GM18861 (cell line): Measurements from ENCODE around the gene TMOD1.
"Not testable (repeated sequence)": the region's sequence is repeated elsewhere in the genome, so short reads cannot be mapped to it uniquely, and the experiment has no call there.

Source experiments
- ATAC-seq: cut with Tn5 transposase; IDR thresholded peaks from one replicate; pipeline ENCODE4 v1.9.1; 2021; ENCODE audit not compliant: unreplicated experiment

TMOD1 gene

GRCh38 chr9:97564291-97565175, 63.1 kb downstream of the TMOD1 start:
- no peak for ATAC-seq

DNA sequence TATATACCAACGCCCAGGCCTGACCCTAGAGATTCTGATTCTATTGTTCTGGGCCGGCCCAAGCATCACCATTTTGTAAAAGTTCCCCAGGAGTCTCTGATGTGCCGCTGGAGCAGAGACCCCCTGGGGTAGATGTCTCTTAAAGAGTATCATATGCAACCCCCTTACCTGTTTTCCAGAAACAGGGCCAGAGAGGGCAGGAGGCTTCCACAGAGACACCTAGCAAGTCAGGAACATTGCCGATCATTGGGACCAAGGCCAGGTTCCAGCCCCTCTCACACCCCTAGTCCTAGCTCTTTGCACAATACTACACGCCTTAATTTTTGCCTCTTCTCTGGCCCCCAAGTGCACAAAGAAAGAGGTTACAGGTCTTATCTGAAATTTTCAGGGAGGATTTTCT, 63.8 kb downstream of the TMOD1 start:
- no peak for ATAC-seq

DNA sequence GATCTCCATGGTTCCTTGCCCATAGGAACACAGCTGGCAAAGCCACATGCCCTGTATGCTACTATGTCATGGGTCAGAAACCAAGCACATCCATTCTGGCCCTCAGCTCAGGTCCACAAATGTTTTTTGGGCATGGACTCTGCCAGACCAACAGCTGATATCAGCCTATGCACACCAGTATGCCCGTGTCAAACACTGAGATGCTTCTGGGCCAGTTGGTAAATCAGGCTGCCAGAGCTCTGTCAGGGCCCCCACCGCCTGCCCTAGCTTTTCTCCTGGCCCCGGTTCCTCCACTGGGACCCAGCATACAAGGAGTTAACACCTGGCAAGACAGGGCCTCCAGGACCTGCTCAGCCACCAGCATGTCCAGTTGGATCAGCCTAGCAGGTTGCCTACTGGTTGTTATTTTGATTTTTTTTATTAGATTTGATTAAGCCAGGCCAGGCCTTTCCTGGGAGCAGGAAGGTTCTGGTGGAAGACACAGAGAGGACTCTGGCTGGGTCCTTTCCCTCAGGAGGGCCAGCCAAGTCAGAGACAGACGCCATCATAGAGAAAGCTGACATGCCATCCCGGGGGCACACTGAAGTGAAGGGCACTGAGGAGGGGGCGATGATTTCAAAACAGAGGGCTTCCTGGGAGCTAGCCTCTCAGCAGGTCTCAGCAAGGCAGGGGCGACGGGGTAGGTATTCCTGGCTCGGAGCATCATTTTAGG, 65.9 kb downstream of the TMOD1 start:
- no peak for ATAC-seq

DNA sequence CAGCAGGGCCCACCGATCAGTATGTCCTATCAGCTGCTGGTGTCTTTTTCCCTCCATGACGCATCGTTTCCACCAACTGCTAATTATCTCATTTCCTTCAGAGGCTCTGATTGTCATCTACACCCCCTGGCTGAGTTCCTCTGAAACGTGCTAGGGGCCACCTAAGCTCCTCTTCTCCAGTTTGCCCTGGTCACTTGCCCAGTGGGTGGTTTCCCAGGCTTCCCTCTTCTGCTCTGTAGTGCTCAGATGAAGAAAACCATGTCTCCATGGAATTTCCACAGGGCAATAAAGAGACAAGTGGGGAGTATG, 66.4 kb downstream of the TMOD1 start:
- no peak for ATAC-seq

- no peak for ATAC-seq
Observed at GRCh38 chr9:97568461-97569275, 67.2 kb downstream of the TMOD1 start.

- ATAC-seq: no peak
Observed at GRCh38 chr9:97570899-97571298, 69.4 kb downstream of the TMOD1 start.

DNA sequence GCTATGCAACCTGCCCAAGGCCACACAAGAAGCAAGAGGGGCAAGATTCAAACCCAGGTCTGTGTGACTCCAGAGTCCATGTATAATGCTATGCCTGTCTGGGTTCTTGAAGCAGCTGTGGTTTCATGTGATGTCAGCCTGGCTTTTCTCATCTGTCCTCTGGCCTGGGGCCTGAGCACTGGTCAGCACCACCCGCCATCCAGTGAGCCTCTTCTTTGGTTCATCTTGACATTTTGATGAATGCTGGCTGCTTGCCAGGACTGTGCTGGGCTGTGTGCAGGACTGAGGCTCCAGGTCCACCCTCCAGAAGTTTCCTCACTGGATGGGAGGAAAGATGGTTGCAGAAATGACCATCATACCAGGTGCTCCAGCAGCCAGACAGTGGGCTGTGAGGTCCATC, 70.2 kb downstream of the TMOD1 start:
- ATAC-seq: no peak

DNA sequence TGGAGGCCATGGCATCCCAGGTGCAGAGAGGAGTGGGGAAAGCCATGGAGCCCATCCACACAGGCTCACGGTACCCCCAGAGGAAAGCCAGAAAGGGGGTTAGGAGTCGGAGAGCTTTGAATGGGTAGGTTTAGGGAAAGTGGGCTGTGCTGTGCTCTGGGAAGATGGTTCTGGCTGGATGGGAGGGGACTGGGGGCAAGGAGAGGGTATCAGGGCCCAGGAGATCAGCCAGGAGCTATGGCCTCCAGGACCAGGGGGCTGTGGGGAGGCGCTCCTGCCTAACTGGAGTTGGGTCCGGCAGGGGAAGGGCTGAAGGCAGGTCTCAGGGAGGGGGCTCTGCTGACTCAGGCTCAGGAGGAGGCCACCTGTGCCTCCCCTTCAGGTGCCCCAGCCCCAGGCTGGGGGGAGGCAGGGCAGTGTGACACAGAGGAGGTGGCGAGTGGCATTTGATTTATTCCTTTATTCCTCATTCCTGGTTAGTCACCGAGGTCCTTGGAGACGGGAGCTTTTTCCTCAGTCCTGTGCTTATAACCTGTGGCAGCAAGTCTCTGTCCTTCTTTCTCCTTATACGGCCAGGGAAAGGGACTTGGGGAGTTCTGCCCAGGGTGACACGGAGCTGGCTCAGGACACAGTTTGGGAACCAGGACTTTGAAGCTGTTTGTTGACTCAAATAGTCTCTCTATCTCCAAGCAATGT, 70.9 kb downstream of the TMOD1 start:
- ATAC-seq: no peak

GRCh38 chr9:97572892-97573365, 71.5 kb downstream of the TMOD1 start:
- no peak for ATAC-seq

DNA sequence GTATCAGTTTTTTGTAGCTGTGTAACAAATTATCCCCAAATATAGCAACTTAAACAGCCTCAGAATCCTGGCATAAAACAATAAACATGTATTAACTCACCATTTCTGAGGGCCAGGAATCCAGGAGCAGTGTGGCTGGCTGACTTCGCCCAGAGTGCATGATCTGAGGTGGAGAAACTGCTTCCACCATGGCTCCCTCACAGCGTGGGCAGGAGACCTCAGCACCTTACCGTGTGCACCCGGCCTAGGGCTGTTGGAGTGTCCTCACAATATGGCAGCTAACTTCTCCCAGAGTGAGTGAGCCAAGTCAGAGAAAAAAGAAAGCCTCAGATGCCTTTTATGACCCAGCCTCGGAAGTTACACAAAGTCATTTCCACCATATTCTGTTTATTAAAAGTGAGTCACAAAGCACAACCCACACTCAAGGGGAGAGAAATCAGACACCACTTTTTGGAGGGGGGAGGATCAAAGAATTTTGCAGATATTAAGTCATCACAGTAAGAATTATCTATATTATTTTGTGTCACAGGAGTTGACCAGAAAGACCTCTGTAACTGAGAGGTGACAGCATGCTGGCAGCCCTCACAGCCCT, 72.1 kb downstream of the TMOD1 start:
- ATAC-seq: no peak

- ATAC-seq: not testable (repeated sequence)
Observed at GRCh38 chr9:97574101-97574571, 72.7 kb downstream of the TMOD1 start.

DNA sequence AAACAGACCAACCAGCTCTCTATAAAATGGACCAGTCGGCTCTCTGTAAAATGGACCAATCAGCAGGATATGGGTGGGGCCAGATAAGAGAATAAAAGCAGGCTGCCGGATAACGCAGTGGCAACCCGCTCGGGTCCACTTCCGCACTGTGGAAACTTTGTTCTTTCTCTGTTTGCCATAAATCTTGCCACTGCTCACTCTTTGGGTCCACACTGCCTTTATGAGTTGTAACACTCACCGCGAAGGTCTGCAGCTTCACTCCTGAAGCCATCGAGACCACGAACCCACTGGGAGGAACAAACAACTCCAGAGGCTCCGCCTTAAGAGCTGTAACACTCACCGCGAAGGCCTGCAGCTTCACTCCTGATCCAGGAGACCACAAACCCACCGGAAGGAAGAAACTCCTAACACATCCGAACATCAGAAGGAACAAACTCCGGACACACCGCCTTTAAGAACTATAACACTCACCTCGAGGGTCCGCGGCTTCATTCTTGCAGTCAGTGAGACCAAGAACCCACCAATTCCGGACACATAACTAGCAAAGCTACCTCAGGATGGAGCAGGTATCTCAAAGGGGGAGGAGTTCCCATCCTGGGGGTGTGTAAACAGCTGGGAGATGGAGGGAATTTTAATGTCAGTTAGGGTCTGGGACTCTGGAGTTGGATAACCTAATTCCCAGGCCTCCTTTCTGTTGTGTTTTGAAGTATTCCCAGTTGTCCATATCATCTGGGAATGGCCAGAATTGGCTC, 73.6 kb downstream of the TMOD1 start:
- not testable (repeated sequence) for ATAC-seq

GRCh38 chr9:97575673-97576200, 74.3 kb downstream of the TMOD1 start:
- no peak for ATAC-seq

DNA sequence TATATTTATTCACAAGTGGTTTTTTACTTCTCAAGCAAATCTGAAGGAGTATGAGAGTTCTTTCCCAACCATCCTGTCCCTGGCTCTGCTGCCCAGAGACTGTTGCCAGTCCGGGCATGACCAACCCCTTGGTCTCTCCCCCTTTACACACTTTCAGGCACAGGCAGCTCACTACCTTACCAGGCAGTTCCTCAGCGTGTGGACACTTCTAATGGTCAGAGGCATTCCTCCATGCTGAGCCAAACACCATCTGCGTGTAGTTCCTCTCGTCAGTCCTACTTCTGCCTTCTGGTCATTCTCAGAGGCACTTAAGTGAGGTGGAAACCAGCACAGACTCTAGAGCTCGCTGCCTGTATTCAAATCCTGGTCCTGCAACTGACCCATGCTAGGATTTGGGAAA, 75.6 kb downstream of the TMOD1 start:
- no peak for ATAC-seq

- no peak for ATAC-seq
Observed at GRCh38 chr9:97578846-97579245, 77.4 kb downstream of the TMOD1 start.

DNA sequence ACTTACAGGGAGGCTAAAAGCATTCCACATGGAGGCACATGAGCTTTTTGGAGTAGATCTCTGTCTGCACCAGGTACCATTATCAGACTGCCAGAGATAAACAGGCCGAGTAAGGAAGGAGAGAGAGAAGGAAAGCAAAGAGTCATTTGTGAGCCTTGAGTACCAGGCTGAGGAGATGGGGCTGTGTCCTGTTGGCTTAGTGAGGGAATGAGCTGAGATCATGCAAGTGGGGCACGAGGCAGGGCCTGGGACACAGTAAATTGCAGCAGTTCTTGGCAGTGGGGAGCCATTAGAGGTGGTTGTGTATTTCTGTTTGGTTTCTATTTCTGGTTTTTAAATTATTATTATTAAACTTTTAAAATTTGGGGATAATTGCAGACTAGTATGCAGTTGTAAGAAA, 78.4 kb downstream of the TMOD1 start:
- no peak for ATAC-seq

DNA sequence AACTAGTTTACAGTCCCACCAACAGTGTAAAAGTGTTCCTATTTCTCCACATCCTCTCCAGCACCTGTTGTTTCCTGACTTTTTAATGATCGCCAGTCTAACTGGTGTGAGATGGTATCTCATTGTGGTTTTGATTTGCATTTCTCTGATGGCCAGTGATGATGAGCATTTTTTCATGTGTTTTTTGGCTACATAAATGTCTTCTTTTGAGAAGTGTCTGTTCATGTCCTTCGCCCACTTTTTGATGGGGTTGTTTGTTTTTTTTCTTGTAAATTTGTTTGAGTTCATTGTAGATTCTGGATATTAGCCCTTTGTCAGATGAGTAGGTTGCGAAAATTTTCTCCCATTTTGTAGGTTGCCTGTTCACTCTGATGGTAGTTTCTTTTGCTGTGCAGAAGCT, 80.1 kb downstream of the TMOD1 start:
- ATAC-seq: not testable (repeated sequence)

- ATAC-seq: not testable (repeated sequence)
Observed at GRCh38 chr9:97584778-97585177, 83.3 kb downstream of the TMOD1 start.

- not testable (repeated sequence) for ATAC-seq
Observed at GRCh38 chr9:97586909-97587308, 85.4 kb downstream of the TMOD1 start.
